ENCODE results near the gene ARL9. TPM values are rescaled to one million over a fixed set of nuclear protein-coding genes. Genes with fewer than 3 reads are reported as not detected.

The ARL9 gene
- total RNA-seq, 1 donor from 2014 or later = 0.83 TPM

DNA sequence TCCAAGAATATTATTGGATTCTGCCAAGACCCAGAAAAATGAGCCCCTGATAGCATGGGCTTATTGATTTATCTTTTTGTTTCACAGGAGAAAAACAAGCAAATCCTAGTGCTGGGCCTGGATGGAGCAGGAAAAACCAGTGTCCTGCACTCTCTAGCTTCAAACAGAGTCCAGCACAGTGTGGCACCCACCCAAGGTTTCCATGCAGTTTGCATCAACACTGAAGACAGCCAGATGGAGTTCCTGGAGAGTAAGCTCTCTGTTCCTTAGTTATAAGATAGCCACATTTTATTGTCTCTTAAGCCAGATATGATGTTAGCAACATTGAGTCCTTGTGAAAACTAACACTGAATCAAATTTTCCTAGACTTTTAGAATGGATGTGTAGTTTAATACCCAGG is 5.5 kb downstream of the ARL9 start:
- TF ChIP-seq, protein P1, sequence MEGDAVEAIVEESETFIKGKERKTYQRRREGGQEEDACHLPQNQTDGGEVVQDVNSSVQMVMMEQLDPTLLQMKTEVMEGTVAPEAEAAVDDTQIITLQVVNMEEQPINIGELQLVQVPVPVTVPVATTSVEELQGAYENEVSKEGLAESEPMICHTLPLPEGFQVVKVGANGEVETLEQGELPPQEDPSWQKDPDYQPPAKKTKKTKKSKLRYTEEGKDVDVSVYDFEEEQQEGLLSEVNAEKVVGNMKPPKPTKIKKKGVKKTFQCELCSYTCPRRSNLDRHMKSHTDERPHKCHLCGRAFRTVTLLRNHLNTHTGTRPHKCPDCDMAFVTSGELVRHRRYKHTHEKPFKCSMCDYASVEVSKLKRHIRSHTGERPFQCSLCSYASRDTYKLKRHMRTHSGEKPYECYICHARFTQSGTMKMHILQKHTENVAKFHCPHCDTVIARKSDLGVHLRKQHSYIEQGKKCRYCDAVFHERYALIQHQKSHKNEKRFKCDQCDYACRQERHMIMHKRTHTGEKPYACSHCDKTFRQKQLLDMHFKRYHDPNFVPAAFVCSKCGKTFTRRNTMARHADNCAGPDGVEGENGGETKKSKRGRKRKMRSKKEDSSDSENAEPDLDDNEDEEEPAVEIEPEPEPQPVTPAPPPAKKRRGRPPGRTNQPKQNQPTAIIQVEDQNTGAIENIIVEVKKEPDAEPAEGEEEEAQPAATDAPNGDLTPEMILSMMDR (IDR thresholded peaks at IDR 0.05; ENCODE audit: unreplicated experiment) = no peak
- no peak overlapping the region for H3K4me3 Mint-ChIP-seq
- DNase-seq (ENCODE audit: low spot score in 2 of 2, unreplicated experiment in 2 of 2) = no peak

DNA sequence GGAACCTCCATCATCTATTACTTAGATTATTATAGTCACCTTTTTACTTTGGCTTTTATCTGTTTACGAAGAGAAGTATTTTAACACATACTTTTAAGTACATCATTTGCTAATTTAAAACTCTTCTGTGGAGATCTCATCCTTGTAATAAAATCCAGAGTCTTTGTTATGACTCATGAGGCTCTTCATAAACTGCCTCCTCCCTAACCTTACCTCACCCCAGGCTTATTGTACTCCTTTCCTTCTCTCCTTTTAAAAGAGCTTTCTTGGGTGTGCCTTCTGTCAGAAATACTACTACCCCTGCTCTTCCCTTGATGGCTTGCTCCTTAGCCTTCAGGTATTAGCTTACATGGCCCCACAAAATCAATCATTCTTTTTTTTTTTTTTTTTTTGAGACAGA is 6.6 kb downstream of the ARL9 start:
- no peaks in the 10 kb centered on the region for H3K36me3 Mint-ChIP-seq
- TF ChIP-seq, protein P1 (IDR thresholded peaks at IDR 0.05; ENCODE audit: unreplicated experiment) = no peak
- no peaks in the 10 kb centered on the region for H3K9me3 Mint-ChIP-seq
- H3K4me1 Mint-ChIP-seq = peaks cover 8% of the 10 kb centered on the region
- H3K4me3 Mint-ChIP-seq = no peak overlapping the region
- DNase-seq (ENCODE audit: low spot score in 2 of 2, unreplicated experiment in 2 of 2) = no peak
- H3K27me3 Mint-ChIP-seq (ENCODE audit: low read depth) = peaks cover 14% of the 10 kb centered on the region
- no peak overlapping the region for H3K27ac Mint-ChIP-seq

More for the DNA sequence above, 5.5 kb downstream of the ARL9 start:
- Mint-ChIP-seq H3K27me3 (ENCODE audit: low read depth) (peaks cover 18% of the 10 kb centered on the region), H3K27ac (no peak overlapping the region), H3K4me1 (peaks cover 13% of the 10 kb centered on the region), H3K36me3 (no peaks in the 10 kb centered on the region), H3K9me3 (no peaks in the 10 kb centered on the region)

DNA sequence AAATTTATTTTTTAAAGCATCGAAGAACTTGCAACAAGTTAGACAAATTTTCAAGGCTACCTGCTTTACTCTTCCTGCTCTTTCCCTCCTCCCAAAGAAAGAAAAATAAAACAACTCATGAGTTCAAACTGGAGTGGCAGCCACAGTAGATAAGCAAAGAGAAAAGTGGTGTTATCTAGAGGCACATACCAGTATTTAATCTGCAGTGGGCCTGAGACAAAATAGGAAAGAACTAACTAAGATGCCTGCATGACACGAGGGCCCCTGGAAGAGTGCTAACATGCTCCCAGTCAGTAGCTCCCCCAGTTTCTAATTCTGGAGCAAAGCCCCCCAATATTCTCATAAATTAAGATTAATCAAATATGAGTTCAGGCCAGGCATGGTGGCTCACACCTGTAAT is 7.9 kb downstream of the ARL9 start:
- H3K4me3 Mint-ChIP-seq = no peak overlapping the region
- H3K27ac Mint-ChIP-seq = no peak overlapping the region
- H3K4me1 Mint-ChIP-seq = peaks cover 8% of the 10 kb centered on the region
- no peaks in the 10 kb centered on the region for H3K9me3 Mint-ChIP-seq
- H3K27me3 Mint-ChIP-seq (ENCODE audit: low read depth) = peaks cover 12% of the 10 kb centered on the region
- DNase-seq (ENCODE audit: low spot score in 2 of 2, unreplicated experiment in 2 of 2) = no peak
- TF ChIP-seq, protein P1 (IDR thresholded peaks at IDR 0.05; ENCODE audit: unreplicated experiment) = no peak
- H3K36me3 Mint-ChIP-seq = no peaks in the 10 kb centered on the region

DNA sequence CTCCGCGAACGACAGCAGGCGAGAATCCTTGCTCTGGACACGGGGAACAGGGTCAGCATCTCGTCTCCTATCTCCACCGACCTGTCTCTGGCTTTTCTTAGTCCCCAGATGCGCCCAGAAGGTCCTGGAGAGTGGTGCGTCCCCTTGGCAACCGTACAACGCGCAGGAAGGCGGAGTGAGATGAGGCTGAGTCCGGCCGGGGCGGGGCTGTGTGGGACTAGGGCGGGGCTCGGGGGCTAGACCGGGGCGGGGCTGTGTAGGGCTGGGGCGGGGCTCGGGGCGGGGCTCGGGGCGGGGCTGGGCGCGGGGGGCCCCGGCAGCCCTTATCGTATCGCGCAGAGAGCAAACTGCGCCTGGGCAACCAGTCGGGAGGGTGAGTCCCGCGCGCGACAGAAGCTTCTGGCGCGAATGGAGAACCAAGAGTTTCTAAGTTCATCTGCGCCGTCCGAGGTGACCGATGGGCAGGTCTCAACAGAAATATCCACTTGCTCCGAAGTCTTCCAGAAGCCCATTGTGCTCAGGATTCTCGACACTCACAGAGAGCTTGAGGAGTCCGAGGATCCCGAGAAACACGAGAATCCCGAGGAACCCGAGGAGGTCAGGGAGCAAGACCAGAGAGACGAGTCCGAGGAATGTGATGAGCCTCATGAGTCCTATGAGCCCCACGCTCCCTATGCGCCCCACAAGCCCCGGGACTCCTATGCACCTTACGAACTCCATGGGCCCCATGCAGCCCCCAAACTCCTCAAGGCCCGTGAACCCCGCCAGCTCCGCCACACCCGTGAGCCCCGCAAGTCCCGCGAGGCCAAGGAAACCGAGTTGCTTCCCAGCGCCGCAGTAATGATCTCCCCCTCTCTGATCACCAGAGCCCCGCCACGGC is 24.9 kb downstream of the ARL9 start:
- TF ChIP-seq, protein P1 (IDR thresholded peaks at IDR 0.05; ENCODE audit: unreplicated experiment) = no peak
- peak overlapping the region; percentile 65 for H3K4me3 Mint-ChIP-seq

DNA sequence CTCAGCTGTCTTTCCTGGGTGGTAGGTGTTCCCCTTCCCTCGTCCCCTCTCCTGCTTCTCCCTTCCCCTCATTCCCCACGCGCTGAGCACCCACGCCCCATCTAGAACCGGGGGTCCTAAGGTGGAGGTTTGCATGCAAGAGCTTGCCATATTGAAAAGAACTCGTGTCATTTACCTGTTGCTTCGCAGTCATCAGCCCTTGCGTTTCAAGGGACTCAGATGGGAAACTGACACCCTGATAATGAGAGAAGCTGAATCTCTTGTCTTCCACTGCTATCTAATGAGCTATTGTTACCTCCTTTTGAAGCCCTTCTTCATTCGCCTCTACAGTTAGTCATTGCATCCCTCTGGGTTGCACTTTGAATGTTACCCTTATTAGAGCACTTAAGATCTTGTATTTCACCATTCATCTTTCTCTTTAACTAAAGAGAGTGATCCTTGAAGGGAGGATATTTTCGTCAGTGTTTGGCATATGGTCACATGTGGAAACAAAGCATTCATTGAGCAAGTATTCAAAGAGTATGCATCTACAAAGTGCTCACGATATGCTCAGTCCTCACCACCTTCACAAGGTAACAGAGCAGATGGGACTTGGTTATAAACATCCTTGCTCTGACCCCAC is 25.7 kb downstream of the ARL9 start:
- H3K4me3 Mint-ChIP-seq = no peak overlapping the region
- no peak for DNase-seq (ENCODE audit: low spot score in 2 of 2, unreplicated experiment in 2 of 2)
- H3K9me3 Mint-ChIP-seq = peaks cover 3% of the 10 kb centered on the region
- peaks cover 4% of the 10 kb centered on the region for H3K4me1 Mint-ChIP-seq
- TF ChIP-seq, protein P1 (IDR thresholded peaks at IDR 0.05; ENCODE audit: unreplicated experiment) = no peak
- H3K27ac Mint-ChIP-seq = no peak overlapping the region
- peaks cover 27% of the 10 kb centered on the region for H3K27me3 Mint-ChIP-seq (ENCODE audit: low read depth)
- H3K36me3 Mint-ChIP-seq = no peaks in the 10 kb centered on the region

More for the DNA sequence above, 24.9 kb downstream of the ARL9 start:
- H3K4me1 Mint-ChIP-seq = peaks cover 4% of the 10 kb centered on the region
- H3K27me3 Mint-ChIP-seq (ENCODE audit: low read depth) = peaks cover 34% of the 10 kb centered on the region
- peak; percentile 81 to 87 for DNase-seq (ENCODE audit: low spot score in 2 of 2, unreplicated experiment in 2 of 2)
- H3K9me3 Mint-ChIP-seq = peaks cover 3% of the 10 kb centered on the region
- H3K27ac Mint-ChIP-seq = no peak overlapping the region
- no peaks in the 10 kb centered on the region for H3K36me3 Mint-ChIP-seq

All from mesothelial cell of epicardium (in vitro differentiated cells).